ENCODE results near the gene SCGB3A2.
A peak's percentile ranks its signal among the peaks of the same experiment; 100 is the strongest.

DNA sequence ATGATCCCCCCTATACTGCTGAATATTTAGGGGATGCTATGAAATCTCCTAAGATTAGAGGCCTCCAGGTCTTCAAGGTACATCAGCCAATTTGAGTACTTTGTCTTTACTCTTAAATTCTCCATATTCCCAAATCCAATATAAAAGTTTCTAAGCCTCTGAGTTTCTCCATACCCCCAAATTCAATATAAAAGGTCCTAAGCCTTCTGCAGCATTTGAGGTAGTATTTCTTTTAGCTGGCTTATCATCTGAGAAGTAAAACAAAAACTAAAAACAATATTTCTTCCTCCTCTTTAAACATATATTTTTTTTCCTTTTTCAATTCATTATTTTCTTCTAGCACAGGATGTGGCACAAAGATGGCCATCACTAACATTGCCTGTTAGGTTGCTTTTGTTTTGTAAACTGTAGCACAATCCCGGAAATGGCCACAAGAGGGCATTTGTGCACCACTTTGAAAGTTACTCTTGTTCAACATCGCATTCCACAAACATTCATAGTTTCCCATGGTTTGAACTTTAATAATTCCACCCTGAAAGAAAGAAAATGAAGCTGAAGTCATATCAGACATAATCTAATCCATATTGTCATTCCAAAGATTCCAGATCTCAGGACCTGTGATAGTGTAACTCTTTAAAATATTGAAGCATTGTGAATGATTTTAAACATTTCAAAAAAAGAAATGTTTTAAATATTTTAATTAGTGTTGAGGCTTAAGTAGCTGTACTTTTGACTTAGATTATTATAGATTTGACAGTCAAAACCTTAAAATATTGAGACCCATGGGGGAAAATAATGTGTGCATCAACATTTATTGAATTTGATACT lies 21.0 kb upstream of the SCGB3A2 start:
- TF ChIP-seq CTCF (IDR thresholded peaks at IDR 0.05; ENCODE audit: low read length): peak; percentile 82
- TF ChIP-seq EZH2 (IDR thresholded peaks at IDR 0.05; ENCODE audit: borderline replicate concordance, low read length): no peak
